GM12864 (cell line): ENCODE measurements around the gene BAIAP2.

Experiments used
- DNase-seq: peaks from one replicate; pipeline ENCODE4 v3.0.0-alpha.2; 2011; ENCODE audit warnings: low read depth
- H3K4me3 ChIP-seq: 2 replicates; pipeline ENCODE4 v1.5.1; 2011; ENCODE audit warnings: mild to moderate bottlenecking, low read depth, low read length, control low read depth
- CTCF ChIP-seq: IDR thresholded peaks from 2 replicates; pipeline ENCODE4 v1.5.1; 2011; ENCODE audit warnings: low read depth, mild to moderate bottlenecking, moderate library complexity, low read length, control low read depth, inconsistent platforms; ENCODE audit errors: missing control alignments

BAIAP2 gene

GRCh38 chr17:81056312-81056711 is 21.4 kb downstream of the BAIAP2 start:
- H3K4me3 ChIP-seq: no peak overlapping the region
- TF ChIP-seq CTCF: no peak
- DNase-seq: no peak

GRCh38 chr17:81057079-81057730 is 22.3 kb downstream of the BAIAP2 start:
- no peak for TF ChIP-seq CTCF
- no peak for DNase-seq
- H3K4me3 ChIP-seq: no peak overlapping the region

- H3K4me3 ChIP-seq: no peak overlapping the region
- no peak for TF ChIP-seq CTCF
These were observed 22.8 kb downstream of the BAIAP2 start for GRCh38 chr17:81057777-81058176.

GRCh38 chr17:81058263-81058871 is 23.4 kb downstream of the BAIAP2 start:
- TF ChIP-seq CTCF: no peak
- DNase-seq: no peak
- no peak overlapping the region for H3K4me3 ChIP-seq

More at GRCh38 chr17:81057777-81058176, 22.8 kb downstream of the BAIAP2 start:
- no peak for DNase-seq

- no peak for DNase-seq
- no peak for TF ChIP-seq CTCF
- H3K4me3 ChIP-seq: no peak overlapping the region
These were observed 24.1 kb downstream of the BAIAP2 start for GRCh38 chr17:81059026-81059425.

GRCh38 chr17:81060416-81060815 is 25.5 kb downstream of the BAIAP2 start:
- DNase-seq: no peak

More at GRCh38 chr17:81060416-81060815, 25.5 kb downstream of the BAIAP2 start:
- TF ChIP-seq CTCF: no peak
- no peak overlapping the region for H3K4me3 ChIP-seq
